ENCODE results near the gene TP53BP1.

DNA sequence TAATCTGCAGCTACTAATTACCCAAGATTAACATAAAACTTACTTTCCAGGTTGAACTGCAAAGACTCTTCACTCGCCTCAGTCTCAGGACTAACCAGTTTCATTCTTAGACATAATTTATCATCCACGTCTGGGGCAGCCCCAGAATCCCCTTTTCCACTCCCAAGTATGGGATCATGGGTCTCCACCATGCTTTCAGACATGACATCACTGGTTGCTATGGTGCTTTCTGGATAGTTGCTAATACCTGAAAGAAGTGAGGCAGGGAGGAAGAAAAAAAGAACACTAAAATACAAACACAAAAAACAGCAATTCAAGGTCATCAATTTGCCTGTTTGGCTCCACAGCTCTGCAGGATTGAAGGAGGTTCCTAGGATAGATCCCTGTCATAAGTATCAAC is 46.6 kb downstream of the TP53BP1 start:
- TF ChIP-seq POLR2AphosphoS5 (IDR thresholded peaks at IDR 0.05; ENCODE audit: insufficient read depth in 1 of 2, low read depth in 1 of 2), result no peak
- TF ChIP-seq, protein P1, sequence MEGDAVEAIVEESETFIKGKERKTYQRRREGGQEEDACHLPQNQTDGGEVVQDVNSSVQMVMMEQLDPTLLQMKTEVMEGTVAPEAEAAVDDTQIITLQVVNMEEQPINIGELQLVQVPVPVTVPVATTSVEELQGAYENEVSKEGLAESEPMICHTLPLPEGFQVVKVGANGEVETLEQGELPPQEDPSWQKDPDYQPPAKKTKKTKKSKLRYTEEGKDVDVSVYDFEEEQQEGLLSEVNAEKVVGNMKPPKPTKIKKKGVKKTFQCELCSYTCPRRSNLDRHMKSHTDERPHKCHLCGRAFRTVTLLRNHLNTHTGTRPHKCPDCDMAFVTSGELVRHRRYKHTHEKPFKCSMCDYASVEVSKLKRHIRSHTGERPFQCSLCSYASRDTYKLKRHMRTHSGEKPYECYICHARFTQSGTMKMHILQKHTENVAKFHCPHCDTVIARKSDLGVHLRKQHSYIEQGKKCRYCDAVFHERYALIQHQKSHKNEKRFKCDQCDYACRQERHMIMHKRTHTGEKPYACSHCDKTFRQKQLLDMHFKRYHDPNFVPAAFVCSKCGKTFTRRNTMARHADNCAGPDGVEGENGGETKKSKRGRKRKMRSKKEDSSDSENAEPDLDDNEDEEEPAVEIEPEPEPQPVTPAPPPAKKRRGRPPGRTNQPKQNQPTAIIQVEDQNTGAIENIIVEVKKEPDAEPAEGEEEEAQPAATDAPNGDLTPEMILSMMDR (IDR thresholded peaks at IDR 0.05), result no peak
